GM18498 (cell line): ENCODE data around the gene TENT5C.

Source experiments
- ATAC-seq: cut with Tn5 transposase; IDR thresholded peaks from one replicate; pipeline ENCODE4 v1.9.1; 2021; ENCODE audit warnings: mild to moderate bottlenecking, moderate library complexity; ENCODE audit not compliant: unreplicated experiment

TENT5C gene

GRCh38 chr1:117572546-117572945 lies 33.3 kb upstream of the TENT5C start:
- peak; percentile 64 for ATAC-seq

- ATAC-seq, result no peak
Observed at GRCh38 chr1:117573386-117574023, 32.3 kb upstream of the TENT5C start.

GRCh38 chr1:117574161-117574835 lies 31.6 kb upstream of the TENT5C start:
- ATAC-seq, result no peak

GRCh38 chr1:117575586-117576225 lies 30.1 kb upstream of the TENT5C start:
- no peak for ATAC-seq

GRCh38 chr1:117576236-117576635 lies 29.6 kb upstream of the TENT5C start:
- no peak for ATAC-seq

GRCh38 chr1:117577191-117577885 lies 28.5 kb upstream of the TENT5C start:
- ATAC-seq, result no peak

GRCh38 chr1:117578466-117578865 lies 27.4 kb upstream of the TENT5C start:
- no peak for ATAC-seq

GRCh38 chr1:117579221-117579906 lies 26.5 kb upstream of the TENT5C start:
- ATAC-seq, result no peak

GRCh38 chr1:117580436-117580835 lies 25.4 kb upstream of the TENT5C start:
- no peak for ATAC-seq

GRCh38 chr1:117580882-117581281 lies 25.0 kb upstream of the TENT5C start:
- ATAC-seq, result no peak

GRCh38 chr1:117581391-117581943 lies 24.4 kb upstream of the TENT5C start:
- no peak for ATAC-seq

GRCh38 chr1:117582451-117582850 lies 23.4 kb upstream of the TENT5C start:
- ATAC-seq, result no peak

GRCh38 chr1:117583247-117583646 lies 22.6 kb upstream of the TENT5C start:
- ATAC-seq, result no peak

GRCh38 chr1:117584181-117584580 lies 21.7 kb upstream of the TENT5C start:
- no peak for ATAC-seq

- no peak for ATAC-seq
Observed at GRCh38 chr1:117585086-117585485, 20.8 kb upstream of the TENT5C start.

- ATAC-seq, result no peak
Observed at GRCh38 chr1:117586337-117586736, 19.5 kb upstream of the TENT5C start.

GRCh38 chr1:117586747-117587498 lies 18.9 kb upstream of the TENT5C start:
- ATAC-seq, result no peak

- ATAC-seq, result no peak
Observed at GRCh38 chr1:117587499-117588356, 18.1 kb upstream of the TENT5C start.

- no peak for ATAC-seq
Observed at GRCh38 chr1:117589544-117589943, 16.3 kb upstream of the TENT5C start.
